Kidney (tissue), 14 donors: ENCODE data around the gene GAS6. TPM values are rescaled to one million over a fixed set of nuclear protein-coding genes. Genes with fewer than 3 reads are reported as not detected.

Experiments
- DNase-seq, 5 donors: peaks; one replicate each; pipeline ENCODE4 v3.0.0-alpha.2; 2013 to 2020
- FAIRE-seq: peaks from 2 replicates; lab custom pipeline; 2012; peaks lifted over from hg19 to GRCh38; lab: Jason Lieb, UNC
- H3K27ac ChIP-seq, 2 donors: one replicate each; pipeline ENCODE4 v1.7.0; 2013; ENCODE audit warnings: low read depth in 2 of 2, low read length in 2 of 2, inconsistent platforms in 1 of 2
- H3K27me3 ChIP-seq: one replicate; pipeline ENCODE4 v1.7.1; 2013; ENCODE audit warnings: low read length, inconsistent platforms; ENCODE audit not compliant: control insufficient read depth, insufficient read depth
- H3K36me3 ChIP-seq, 3 donors: one replicate each; pipeline versions ENCODE4 v1.7.0 to v1.7.1; 2013; ENCODE audit warnings: low read length in 3 of 3, control low read depth in 1 of 3, inconsistent platforms in 1 of 3; ENCODE audit not compliant: insufficient read depth in 3 of 3, control insufficient read depth in 2 of 3
- H3K4me1 ChIP-seq, 3 donors: one replicate each; pipeline versions ENCODE4 v1.7.0 to v1.7.1; 2013; ENCODE audit warnings: low read length in 3 of 3, inconsistent platforms in 1 of 3, low read depth in 1 of 3; ENCODE audit not compliant: control insufficient read depth in 2 of 3, insufficient read depth in 2 of 3
- H3K4me3 ChIP-seq, 3 donors: one replicate each; pipeline versions ENCODE4 v1.7.0 to v1.8.1; 2013; ENCODE audit warnings: low read length in 3 of 3, control low read depth in 1 of 3, inconsistent platforms in 1 of 3
- H3K9ac ChIP-seq, 3 donors: one replicate each; pipeline versions ENCODE4 v1.7.0 to v1.7.1; 2013; ENCODE audit warnings: low read length in 3 of 3, control low read depth in 1 of 3, inconsistent platforms in 1 of 3
- H3K9me3 ChIP-seq, 3 donors: one replicate each; pipeline versions ENCODE4 v1.7.0 to v1.7.1; 2013; ENCODE audit warnings: low read length in 3 of 3, control low read depth in 1 of 3, inconsistent platforms in 1 of 3; ENCODE audit not compliant: control insufficient read depth in 2 of 3, insufficient read depth in 1 of 3
- CTCF ChIP-seq: IDR thresholded peaks from 3 replicates; pipeline ENCODE4 v1.5.1; 2012; ENCODE audit warnings: mild to moderate bottlenecking, moderate library complexity, borderline replicate concordance; ENCODE audit not compliant: insufficient read depth; ENCODE audit errors: extremely low read depth
- intact Hi-C: fragments of 100-400 bp; cut with DNase I; formaldehyde crosslinking; loops from one replicate; pipeline ENCODE4 v1.11.1; 2022
- polyA plus RNA-seq: library from polyadenylated mRNA; stranded (reverse); fragments of 350-450 nt; fragmentation: Illumina TruSeq; extraction: RNeasy Lipid Tissue Mini Kit (QIAGEN cat#74804); gene quantifications from one replicate; pipeline ENCODE4 v1.2.3, GENCODE V29; 2014; ENCODE audit warnings: low read depth, low replicate concordance; ENCODE audit not compliant: insufficient read depth
- total RNA-seq: library from RNA; stranded (reverse); fragmentation: NEBNext Ultra II Directional; extraction: Animal tissue kit (Norgen Biotek cat#: 25700); gene quantifications from one replicate; pipeline ENCODE4 v1.2.1, GENCODE V29; 2021
- donor health status: control.
- donor health status: control.
- donor health status: control.
- donor health status: control.
- donor health status: control.
- donor health status: DM: yes; HTN: yes; CAD: no.
- donor health status: Normal renal cell carcinoma (clear cell type).

GAS6 gene
- total and polyA plus RNA-seq, 2 donors from 2014 or later: 83.5 to 135 TPM

GRCh38 chr13:113825841-113826240 is 38.0 kb downstream of the GAS6 start:
- Histone ChIP-seq H3K4me3 (no peak overlapping the region), H3K9me3 (no peaks in the 10 kb centered on the region), H3K9ac (no peak overlapping the region), H3K4me1 (peaks cover 0 to 7% (median 0%) of the 10 kb centered on the region in 3 donors), H3K27ac (no peak overlapping the region), H3K27me3 (no peaks in the 10 kb centered on the region), H3K36me3 (peaks cover 0 to 5% (median 2%) of the 10 kb centered on the region in 3 donors)
- intact Hi-C loops: no loop called here
- FAIRE-seq (no peak), DNase-seq (peak in 3 of 5 donors; percentile 49 to 62 (median 59))
- no peak for TF ChIP-seq CTCF

GRCh38 chr13:113823771-113824170 is 40.1 kb downstream of the GAS6 start:
- FAIRE-seq: no peak
- DNase-seq: no peak
- H3K4me3 ChIP-seq: no peak overlapping the region
- H3K27ac ChIP-seq: no peak overlapping the region
- peaks cover 0 to 14% (median 0%) of the 10 kb centered on the region in 3 donors for H3K4me1 ChIP-seq
- intact Hi-C loops: no loop called here
- peaks cover 0 to 5% (median 2%) of the 10 kb centered on the region in 3 donors for H3K36me3 ChIP-seq
- no peaks in the 10 kb centered on the region for H3K27me3 ChIP-seq
- no peak overlapping the region for H3K9ac ChIP-seq
- no peaks in the 10 kb centered on the region for H3K9me3 ChIP-seq
- TF ChIP-seq CTCF: no peak

- intact Hi-C loops: no loop called here
- Histone ChIP-seq H3K4me3 (no peak overlapping the region), H3K4me1 (peaks cover 0 to 14% (median 0%) of the 10 kb centered on the region in 3 donors), H3K27ac (no peak overlapping the region), H3K27me3 (no peaks in the 10 kb centered on the region), H3K9me3 (no peaks in the 10 kb centered on the region), H3K36me3 (peaks cover 0 to 5% (median 2%) of the 10 kb centered on the region in 3 donors), H3K9ac (no peak overlapping the region)
- no peak for DNase-seq
- TF ChIP-seq CTCF: no peak
- no peak for FAIRE-seq
Observed at GRCh38 chr13:113822956-113823744, 40.7 kb downstream of the GAS6 start.
